Measurements from ENCODE around the gene MYBPC1. TPM values are rescaled to one million over a fixed set of nuclear protein-coding genes. Genes with fewer than 3 reads are reported as not detected.

The MYBPC1 gene
- total and polyA plus RNA-seq, 9 of the 15 experiments (the other 6 are each of a cell fraction or from before 2014, with no cell fraction given) = not detected

GRCh38 chr12:101714877-101715444 is 120.2 kb downstream of the MYBPC1 start:
- DNase-seq (ENCODE audit: extremely low read depth in 1 of 4, low spot score in 3 of 4) (no peak), ATAC-seq (no peak), FAIRE-seq (peak; percentile 26)
- ChIA-PET POLR2A (interaction anchor here (0.7 to 1.2 kb wide), 2 partner anchors 15 kb away, joined by 3 read pairs; no protein-coding TSS in a partner anchor), CTCF (ENCODE audit: low intra/inter-chr PET ratio) (no interaction called here)
- in situ Hi-C loops (cut with MboI) (no loop called here), intact Hi-C loops (cut with micrococcal nuclease) (loop anchor here (5.0 kb wide), 1 partner anchor 43 kb away; no protein-coding TSS in a partner anchor)
- H3K4me3 ChIP-seq = no peak overlapping the region
- no peaks in the 10 kb centered on the region for H3K9me3 ChIP-seq (replicated peaks; ENCODE audit: control insufficient read depth, insufficient read depth, low read depth, low read length)
- no peaks in the 10 kb centered on the region for H3K9me1 ChIP-seq (ENCODE audit: control insufficient read depth, insufficient read depth, low read length)
- no peak overlapping the region for H2AFZ ChIP-seq (ENCODE audit: low read depth, low read length)
- no peaks in the 10 kb centered on the region; the same call in 1 of the 2 replicates for H4K20me1 ChIP-seq (replicated peaks; ENCODE audit: control insufficient read depth, insufficient read depth, low read length)
- H3K27ac ChIP-seq (ENCODE audit: extremely low read depth, low read depth, low read length) = no peak overlapping the region
- TF ChIP-seq MTA1 (IDR thresholded peaks at IDR 0.05; ENCODE audit: borderline replicate concordance) (no peak), SPI1 (IDR thresholded peaks at IDR 0.05; ENCODE audit: borderline replicate concordance, low read depth, low read length) (peak; percentile 64; the same call in 1 of the 2 replicates)
- WGBS (ENCODE audit: insufficient coverage, low coverage, missing lambda C conversion rate) = 73% methylated on average over 3 of the region's 3 CpGs
- BruUV-seq (replicated peaks) = no TSS peak
- no peak overlapping the region for H3K9ac ChIP-seq (ENCODE audit: insufficient read depth in 1 of 2, low read depth in 2 of 2, low read length in 2 of 2)
- peaks cover 3 to 14% of the 10 kb centered on the region in 2 experiments; a peak in 3 of 5 replicates for H3K4me1 ChIP-seq (replicated peaks in 1 of 2; ENCODE audit: control insufficient read depth in 2 of 2, insufficient read depth in 2 of 2, low read length in 2 of 2)
- H3K4me2 ChIP-seq (ENCODE audit: insufficient read depth, low read length) = no peak overlapping the region; the same call in 1 of the 2 replicates
- H3K36me3 ChIP-seq (ENCODE audit: control insufficient read depth, insufficient read depth, low read length) = peaks cover 53% of the 10 kb centered on the region
- H3K79me2 ChIP-seq (ENCODE audit: control insufficient read depth, insufficient read depth, low read length) = peaks cover 68% of the 10 kb centered on the region
- no peaks in the 10 kb centered on the region for H3K27me3 ChIP-seq (ENCODE audit: control insufficient read depth in 2 of 2, insufficient read depth in 2 of 2, low read length in 2 of 2)

DNA sequence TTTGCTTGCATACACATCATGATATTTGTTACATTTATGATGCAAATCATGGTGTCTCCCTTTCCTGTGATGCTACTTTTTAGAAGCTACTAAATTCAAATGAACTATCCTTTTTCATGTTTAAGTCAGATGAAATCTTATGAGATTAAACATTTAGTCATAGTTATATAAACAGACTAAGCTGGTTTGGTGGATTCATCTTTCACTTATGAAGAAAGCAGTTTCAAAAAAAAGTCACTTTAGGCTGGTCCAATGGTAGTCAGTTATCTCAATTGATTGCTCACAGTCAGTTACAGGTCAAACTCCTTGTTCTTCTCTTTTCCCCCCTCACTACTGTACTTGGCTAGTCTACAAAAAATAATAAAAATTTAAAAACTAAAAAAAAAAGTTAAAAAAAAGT is 124.8 kb downstream of the MYBPC1 start:
- no TSS peak for BruUV-seq (replicated peaks)
- Histone ChIP-seq H3K4me2 (ENCODE audit: insufficient read depth, low read length) (no peak overlapping the region), H3K4me1 (replicated peaks in 1 of 2; ENCODE audit: control insufficient read depth in 2 of 2, insufficient read depth in 2 of 2, low read length in 2 of 2) (peaks cover 0 to 3% of the 10 kb centered on the region in 2 experiments; a peak in 1 of 5 replicates), H3K9me3 (replicated peaks; ENCODE audit: control insufficient read depth, insufficient read depth, low read depth, low read length) (no peaks in the 10 kb centered on the region), H3K79me2 (ENCODE audit: control insufficient read depth, insufficient read depth, low read length) (peaks cover 22% of the 10 kb centered on the region), H3K4me3 (no peak overlapping the region), H3K27me3 (ENCODE audit: control insufficient read depth in 2 of 2, insufficient read depth in 2 of 2, low read length in 2 of 2) (no peaks in the 10 kb centered on the region), H2AFZ (ENCODE audit: low read depth, low read length) (no peak overlapping the region), H3K27ac (ENCODE audit: extremely low read depth, low read depth, low read length) (no peak overlapping the region), H3K9me1 (ENCODE audit: control insufficient read depth, insufficient read depth, low read length) (no peaks in the 10 kb centered on the region), H3K36me3 (ENCODE audit: control insufficient read depth, insufficient read depth, low read length) (peaks cover 85% of the 10 kb centered on the region), H3K9ac (ENCODE audit: insufficient read depth in 1 of 2, low read depth in 2 of 2, low read length in 2 of 2) (no peak overlapping the region), H4K20me1 (replicated peaks; ENCODE audit: control insufficient read depth, insufficient read depth, low read length) (no peaks in the 10 kb centered on the region)
- DNase-seq (ENCODE audit: extremely low read depth in 1 of 4, low spot score in 3 of 4) = no peak
- TF ChIP-seq PML (IDR thresholded peaks at IDR 0.05; ENCODE audit: low read length) = no peak
- no peak for TF ChIP-seq NRF1 (conservative IDR thresholded peaks at IDR 0.05 in 1 of 2, IDR thresholded peaks at IDR 0.05 in 1 of 2)
- TF ChIP-seq ZNF785 (CRISPR knock-in tag; IDR thresholded peaks at IDR 0.05) = no peak
- TF ChIP-seq ZNF224 (CRISPR knock-in tag; IDR thresholded peaks at IDR 0.05) = no peak
- ChIA-PET POLR2A (interaction anchor here (0.7 to 0.9 kb wide), 3 partner anchors 16 to 700 kb away, joined by 3 to 5 read pairs (median 3); no protein-coding TSS in a partner anchor), CTCF (ENCODE audit: low intra/inter-chr PET ratio) (no interaction called here)
- no peak for FAIRE-seq
- no peak for ATAC-seq
- intact Hi-C loops (cut with micrococcal nuclease) (no loop called here), in situ Hi-C loops (cut with MboI) (no loop called here)

Data from K562 (cell line).